ENCODE measurements around the gene CEP164. TPM values are rescaled to one million over a fixed set of nuclear protein-coding genes. Genes with fewer than 3 reads are reported as not detected.

The CEP164 gene
- total and polyA plus RNA-seq, 2 of the 8 experiments (the other 6 are each of a cell fraction or from before 2014, with no cell fraction given) = 8.4 to 20.8 TPM

GRCh38 chr11:117420143-117420485 is 92.5 kb downstream of the CEP164 start:
- H3K23ac ChIP-seq (ENCODE audit: insufficient read length) = no peak overlapping the region
- FAIRE-seq (no peak), DNase-seq (ENCODE audit: low read depth in 1 of 2, low spot score in 2 of 2) (no peak)
- H3K56ac ChIP-seq (replicated peaks; ENCODE audit: insufficient read length, low read depth, low read length) = no peak overlapping the region
- H3K27ac ChIP-seq (ENCODE audit: low read depth, low read length) = no peak overlapping the region
- no peak overlapping the region for H4K5ac ChIP-seq (ENCODE audit: insufficient read length, low read depth, low read length)
- H3K9me3 ChIP-seq (ENCODE audit: insufficient read depth in 2 of 2, low read depth in 1 of 2, low read length in 1 of 2) = no peaks in the 10 kb centered on the region
- H2AK5ac ChIP-seq (ENCODE audit: low read depth, low read length) = no peak overlapping the region
- no peak overlapping the region for H4K8ac ChIP-seq (ENCODE audit: extremely low read depth, insufficient read depth, low read length)
- H2BK5ac ChIP-seq (ENCODE audit: low read depth, low read length) = no peak overlapping the region
- no peaks in the 10 kb centered on the region; a peak in 1 of 7 replicates for H3K27me3 ChIP-seq (replicated peaks in 1 of 4; ENCODE audit: control insufficient read depth in 3 of 4, extremely low read depth in 1 of 4, insufficient read depth in 3 of 4, low read length in 3 of 4)
- no peak overlapping the region for H3K14ac ChIP-seq (ENCODE audit: insufficient read length)
- no peak overlapping the region for H3K4me3 ChIP-seq (ENCODE audit: extremely low read depth in 1 of 4, insufficient read depth in 2 of 4, low read depth in 3 of 4, low read length in 4 of 4)
- no peaks in the 10 kb centered on the region for H3K36me3 ChIP-seq (ENCODE audit: control insufficient read depth in 2 of 4, insufficient read depth in 4 of 4, low read length in 3 of 4)
- H2AFZ ChIP-seq (ENCODE audit: low read length) = no peak overlapping the region
- CTCF ChIA-PET (ENCODE audit: partially characterized antibody) = interaction anchor here (0.8 to 2.4 kb wide), 5 partner anchors 10 to 397 kb away, joined by 3 to 11 read pairs (median 5); no protein-coding TSS in a partner anchor
- no peak overlapping the region for H3K18ac ChIP-seq (ENCODE audit: extremely low read depth, low read length)
- no peak overlapping the region for H4K91ac ChIP-seq (replicated peaks; ENCODE audit: insufficient read length, low read length)
- no peak overlapping the region for H3K9ac ChIP-seq (replicated peaks in 1 of 4; ENCODE audit: extremely low read depth in 1 of 4, low read depth in 3 of 4, low read length in 3 of 4)
- H2BK12ac ChIP-seq (ENCODE audit: low read depth, low read length) = no peak overlapping the region
- no peak overlapping the region for H3K4me2 ChIP-seq (ENCODE audit: insufficient read depth in 1 of 2, low read depth in 2 of 2, low read length in 2 of 2)
- H3K79me2 ChIP-seq (ENCODE audit: control insufficient read depth in 1 of 2, insufficient read depth in 2 of 2, low read length in 2 of 2) = no peaks in the 10 kb centered on the region
- H3K4me1 ChIP-seq (replicated peaks in 1 of 4; ENCODE audit: control insufficient read depth in 3 of 4, insufficient read depth in 4 of 4, low read length in 3 of 4) = no peaks in the 10 kb centered on the region
- no peak overlapping the region for H2BK120ac ChIP-seq (replicated peaks; ENCODE audit: low read depth, low read length)
- no peak overlapping the region for H2BK20ac ChIP-seq (ENCODE audit: low read length)
- H4K20me1 ChIP-seq (replicated peaks in 1 of 2; ENCODE audit: control insufficient read depth in 1 of 2, insufficient read depth in 2 of 2, low read length in 2 of 2) = no peaks in the 10 kb centered on the region
- H3K79me1 ChIP-seq (ENCODE audit: low read depth, low read length) = no peaks in the 10 kb centered on the region
- no peak overlapping the region for H3K4ac ChIP-seq (replicated peaks; ENCODE audit: insufficient read length, low read depth, low read length)
- H3K23me2 ChIP-seq (ENCODE audit: low read depth, low read length) = no peaks in the 10 kb centered on the region
- WGBS, 2 experiments (ENCODE audit: extremely low coverage in 1 of 2, insufficient coverage in 1 of 2, insufficient read length in 1 of 2, insufficient replicate concordance in 2 of 2, low coverage in 1 of 2, low lambda C conversion rate in 2 of 2, missing lambda C conversion rate in 1 of 2) = 96% methylated on average over 8 of the region's 12 CpGs; no CpG with 5 or more reads in 1 of the 2 experiments
- POLR2A ChIA-PET (ENCODE audit: partially characterized antibody) = interaction anchor here (0.6 to 0.8 kb wide), 2 partner anchors 9 to 166 kb away, joined by 3 to 4 read pairs; no protein-coding TSS in a partner anchor
- no peak overlapping the region for H2BK15ac ChIP-seq (ENCODE audit: low read length)
- TF ChIP-seq CBX5 (IDR thresholded peaks at IDR 0.05; ENCODE audit: low read depth, low read length) = no peak
- no peak for TF ChIP-seq ATF3 (IDR thresholded peaks at IDR 0.05; ENCODE audit: insufficient read depth, low read depth, low read length)
- no peak for TF ChIP-seq SP1 (IDR thresholded peaks at IDR 0.05; ENCODE audit: low read depth, low read length)
- TF ChIP-seq HDAC6 (IDR thresholded peaks at IDR 0.05; ENCODE audit: low read depth, low read length) = no peak
- TF ChIP-seq GABPA (IDR thresholded peaks at IDR 0.05; ENCODE audit: borderline replicate concordance, insufficient read depth, low read length) = no peak
- no peak for TF ChIP-seq CREB1 (IDR thresholded peaks at IDR 0.05)
- no peak for TF ChIP-seq KDM1A (IDR thresholded peaks at IDR 0.05; ENCODE audit: borderline replicate concordance, low read length)
- TF ChIP-seq CBX8 (IDR thresholded peaks at IDR 0.05; ENCODE audit: borderline replicate concordance, low read depth, low read length) = no peak
- TF ChIP-seq TBP (IDR thresholded peaks at IDR 0.05; ENCODE audit: low read depth, low read length) = no peak
- TF ChIP-seq ATF2 (IDR thresholded peaks at IDR 0.05; ENCODE audit: low read length) = no peak
